HG03469 (cell line): Measurements from ENCODE around the gene CBY1.

Source experiments
- ATAC-seq: cut with Tn5 transposase; IDR thresholded peaks from one replicate; pipeline ENCODE4 v1.9.1; 2021; ENCODE audit warnings: mild to moderate bottlenecking, moderate library complexity, moderate number of reproducible peaks; ENCODE audit not compliant: unreplicated experiment

The CBY1 gene

GRCh38 chr22:38719196-38719595, 62.8 kb downstream of the CBY1 start:
- no peak for ATAC-seq

GRCh38 chr22:38720350-38720749, 63.9 kb downstream of the CBY1 start:
- ATAC-seq = no peak

- no peak for ATAC-seq
Observed at GRCh38 chr22:38721551-38721950, 65.1 kb downstream of the CBY1 start.
